Hematopoietic multipotent progenitor cell treated with erythropoietin and hydrocortisone succinate and interleukin-3 and kit ligand, for 17 days (in vitro differentiated cells): ENCODE results near the gene TMPRSS2.

Experiments used
- DNase-seq: peaks from one replicate; pipeline ENCODE4 v3.0.0-alpha.2; 2015; ENCODE audit warnings: low spot score

TMPRSS2 gene

DNA sequence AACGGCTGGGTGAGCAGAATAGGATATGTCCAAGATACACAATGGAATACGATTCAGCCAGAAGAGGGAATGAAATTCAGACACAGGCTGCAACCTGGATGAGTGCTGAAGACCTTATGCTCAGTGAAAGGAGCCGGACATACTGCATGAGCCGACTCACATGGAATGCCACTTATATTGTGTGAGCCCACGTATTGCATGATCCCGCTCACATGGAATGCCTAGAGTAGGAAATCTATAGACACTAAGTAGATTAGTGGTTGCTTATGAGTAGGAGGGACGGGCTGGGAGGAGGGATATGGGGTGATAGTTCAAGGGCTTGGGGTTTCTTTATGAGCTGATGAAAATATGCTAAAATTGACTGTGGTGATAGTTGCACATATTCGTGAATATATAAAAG is 26.8 kb downstream of the TMPRSS2 start:
- no peak for DNase-seq

DNA sequence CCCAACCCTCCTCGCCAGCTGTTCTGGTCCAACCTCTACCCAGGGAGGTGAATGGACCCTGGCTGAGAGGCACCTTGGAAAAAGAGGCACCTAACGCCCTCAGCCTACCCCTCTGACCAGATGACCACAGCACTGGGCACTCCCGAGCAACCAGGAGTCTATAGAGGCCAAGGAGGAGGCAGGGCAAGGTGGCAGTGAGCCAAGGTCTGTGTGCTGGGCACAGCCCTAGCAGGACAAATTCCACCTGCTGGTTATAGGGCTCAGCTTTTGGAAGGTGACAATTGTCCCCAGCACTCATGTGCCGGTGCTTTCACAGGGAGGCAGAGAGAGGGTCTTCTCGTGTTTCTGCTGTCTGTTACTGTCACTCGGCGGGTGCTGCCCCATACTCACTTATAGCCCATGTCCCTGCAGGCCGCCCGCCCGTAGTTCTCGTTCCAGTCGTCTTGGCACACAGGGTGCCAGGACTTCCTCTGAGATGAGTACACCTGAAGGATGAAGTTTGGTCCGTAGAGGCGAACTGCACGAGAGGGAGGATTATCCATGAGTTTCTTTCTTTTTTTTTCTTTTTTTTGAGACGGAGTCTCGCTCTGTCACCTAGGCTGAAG is 27.8 kb downstream of the TMPRSS2 start:
- no peak for DNase-seq

DNA sequence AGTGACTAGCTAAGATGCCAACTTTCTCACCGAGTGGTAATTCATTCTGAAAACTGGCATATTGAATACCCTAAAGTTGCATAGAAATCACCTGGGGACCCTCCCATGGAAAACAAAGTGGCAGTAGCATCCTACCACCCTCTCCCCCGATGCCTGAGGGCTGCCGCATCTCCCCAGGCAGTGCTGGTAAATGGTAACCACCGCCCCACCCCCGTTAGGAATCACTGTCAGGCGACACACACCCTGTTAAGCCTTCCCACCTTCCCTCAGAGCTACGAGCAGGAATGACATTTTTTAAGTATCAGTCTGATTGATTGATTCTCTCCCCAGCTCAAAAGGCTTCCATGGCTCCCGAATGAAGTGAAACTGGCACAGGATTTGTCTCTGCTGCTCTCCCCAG is 28.3 kb downstream of the TMPRSS2 start:
- no peak for DNase-seq

DNA sequence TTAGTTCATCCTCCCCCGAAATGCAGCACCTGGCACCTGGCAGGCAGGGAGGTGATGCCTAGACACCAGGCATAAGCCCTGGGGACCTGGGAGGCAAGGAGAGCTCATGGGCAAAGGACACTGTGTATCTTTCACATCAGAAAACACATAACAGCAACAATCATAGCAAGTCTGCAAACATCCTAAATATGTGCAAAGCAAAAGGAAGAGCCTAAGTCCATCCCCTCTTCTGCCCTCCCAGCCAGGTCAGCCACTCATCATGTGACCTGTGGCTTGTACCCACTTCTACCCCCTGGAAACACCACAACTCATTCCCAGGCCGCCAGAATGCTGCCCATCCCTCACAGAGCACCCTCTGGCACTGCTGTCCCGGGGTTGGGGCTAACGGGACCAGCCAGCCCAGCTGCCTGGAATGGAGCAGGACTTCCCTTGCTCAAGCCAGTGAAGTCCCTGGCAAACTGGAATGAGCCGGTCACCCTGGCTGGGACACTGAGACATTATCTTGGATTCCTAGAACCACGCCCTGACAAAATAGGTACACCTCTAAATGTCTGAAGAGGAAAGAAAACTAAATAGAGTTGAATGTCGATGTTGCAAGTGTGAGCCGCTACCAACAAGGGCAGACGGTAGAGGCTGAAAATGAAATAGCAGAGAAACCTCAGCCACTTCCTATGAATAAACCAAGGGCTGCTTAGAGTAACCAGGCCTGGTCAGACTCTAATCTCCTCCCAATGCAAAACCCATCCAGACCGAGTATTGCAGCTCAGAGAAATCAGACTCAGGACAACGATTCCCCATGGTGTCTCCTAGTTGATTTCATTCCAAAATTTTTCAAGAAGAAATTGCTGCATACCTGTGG is 29.4 kb downstream of the TMPRSS2 start:
- DNase-seq = no peak

DNA sequence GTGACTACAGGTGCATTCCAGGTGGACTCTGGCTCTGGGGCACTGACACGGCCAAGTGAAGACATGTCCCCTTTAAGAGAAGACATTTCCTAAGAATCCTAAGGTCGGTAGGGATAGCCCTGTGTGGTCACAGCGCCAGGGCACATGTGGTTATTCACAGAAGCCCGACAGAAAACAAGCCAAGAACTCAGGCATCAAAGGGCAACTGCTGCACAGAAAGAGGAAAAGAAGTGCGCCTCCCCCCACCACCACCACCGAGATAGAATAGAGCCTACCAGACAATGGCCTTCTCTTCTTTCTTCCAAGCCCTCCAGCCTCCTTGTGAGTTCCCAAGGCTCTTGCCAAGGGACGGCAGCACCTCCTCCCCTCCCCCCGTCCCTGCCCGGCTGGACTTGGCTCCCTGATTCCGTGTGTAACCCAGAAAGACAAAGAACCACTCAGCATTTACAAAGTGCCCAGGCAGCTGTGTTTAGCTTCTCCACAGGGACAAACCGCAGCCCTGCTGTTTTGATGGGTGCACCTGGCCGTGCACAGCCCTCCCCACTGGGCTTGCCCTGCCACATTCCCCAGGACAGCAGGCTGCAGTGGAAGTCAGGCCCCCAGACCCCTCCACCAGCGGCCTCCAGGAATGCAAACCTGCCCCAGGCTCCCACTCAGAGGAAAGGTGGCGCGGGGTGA is 30.2 kb downstream of the TMPRSS2 start:
- DNase-seq = no peak

DNA sequence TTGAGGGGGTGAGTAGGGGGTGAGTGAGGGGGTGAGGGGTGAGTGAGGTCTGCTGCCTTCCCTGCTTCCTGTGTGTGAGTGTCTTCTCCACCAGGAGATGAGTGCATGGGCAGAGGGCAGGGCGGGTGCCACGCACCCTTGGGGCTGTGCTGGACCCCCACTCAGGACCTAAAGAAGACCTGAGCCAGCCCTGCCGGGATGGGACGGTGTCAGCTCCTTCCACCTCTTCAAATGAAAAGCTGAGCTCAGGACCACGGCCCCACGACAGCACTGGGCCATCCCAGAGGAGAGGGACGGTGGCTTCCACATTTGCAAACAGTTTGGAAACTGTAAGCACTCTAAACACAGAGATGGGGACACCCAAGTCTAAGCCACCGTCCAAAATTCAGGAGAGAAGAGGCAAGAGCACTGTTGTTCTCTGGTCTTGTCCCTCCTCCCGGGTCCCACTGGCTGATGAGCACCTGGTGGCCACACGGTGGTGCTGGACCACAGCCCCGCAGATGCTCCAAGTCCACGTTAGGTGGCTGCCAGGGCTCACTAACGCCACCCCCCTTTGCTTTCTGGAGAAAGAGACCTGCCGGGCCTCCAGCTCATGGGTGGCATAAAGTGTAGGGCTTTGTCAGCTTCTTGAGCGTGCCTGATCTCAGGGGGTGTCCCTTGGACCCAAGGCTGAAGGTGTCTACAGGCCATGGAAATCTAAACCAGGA is 32.1 kb downstream of the TMPRSS2 start:
- DNase-seq = no peak

DNA sequence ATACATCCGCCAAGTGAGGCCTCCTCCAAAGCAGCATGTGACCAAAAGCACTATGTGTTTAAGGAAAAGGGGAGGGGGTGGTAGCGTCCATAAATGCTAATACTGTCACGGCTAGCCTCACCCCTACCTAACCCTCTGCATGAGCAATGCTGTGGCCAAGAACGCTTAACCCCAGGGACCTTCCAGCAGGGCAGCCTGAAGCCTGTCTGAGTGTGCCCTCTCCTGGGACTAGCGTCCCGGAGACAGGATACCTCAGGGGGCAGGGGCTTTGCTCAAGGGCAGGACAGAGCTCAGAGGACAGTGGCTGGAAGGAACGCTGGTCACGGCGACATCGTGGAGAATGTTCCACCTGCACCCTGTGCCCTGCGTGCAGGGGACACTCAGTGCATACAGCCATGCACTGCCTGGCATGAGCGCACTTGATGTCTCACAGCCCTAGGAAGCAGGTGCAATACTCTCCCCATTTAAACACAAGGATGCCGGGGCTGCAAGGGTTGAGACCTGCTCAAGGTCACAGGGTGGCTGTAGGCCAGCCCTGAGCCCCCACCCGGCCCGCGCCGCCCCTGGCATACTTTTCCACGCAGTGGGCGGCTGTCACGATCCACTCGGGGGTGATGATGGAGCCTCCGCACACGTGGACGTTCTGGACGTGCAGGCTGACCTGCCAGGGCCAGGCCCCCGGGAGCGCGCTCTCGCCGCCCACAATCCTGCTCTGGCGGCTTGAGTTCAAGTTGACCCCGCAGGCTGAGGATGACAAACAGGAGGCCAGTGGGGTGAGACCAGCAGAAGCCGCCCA is 35.0 kb downstream of the TMPRSS2 start:
- no peak for DNase-seq

DNA sequence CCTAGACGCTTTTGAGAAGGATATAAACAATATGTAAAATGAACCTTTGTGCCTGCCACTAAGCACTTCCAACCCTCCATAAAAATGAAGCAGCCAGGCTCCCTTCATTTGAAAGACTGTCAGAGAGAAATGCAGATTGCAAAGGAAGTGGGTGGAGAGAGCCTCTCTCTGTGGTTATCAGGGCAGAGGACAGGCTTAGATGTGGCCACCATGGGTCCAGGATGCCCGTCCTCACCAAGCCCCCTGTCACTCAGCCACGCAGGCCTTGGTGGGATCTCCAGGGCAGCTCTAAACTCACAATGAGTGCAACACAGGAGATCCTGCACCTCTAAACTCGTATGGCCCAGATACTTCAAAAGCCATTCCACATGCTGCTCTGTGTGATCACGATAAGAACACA is 37.9 kb downstream of the TMPRSS2 start:
- DNase-seq = no peak

DNA sequence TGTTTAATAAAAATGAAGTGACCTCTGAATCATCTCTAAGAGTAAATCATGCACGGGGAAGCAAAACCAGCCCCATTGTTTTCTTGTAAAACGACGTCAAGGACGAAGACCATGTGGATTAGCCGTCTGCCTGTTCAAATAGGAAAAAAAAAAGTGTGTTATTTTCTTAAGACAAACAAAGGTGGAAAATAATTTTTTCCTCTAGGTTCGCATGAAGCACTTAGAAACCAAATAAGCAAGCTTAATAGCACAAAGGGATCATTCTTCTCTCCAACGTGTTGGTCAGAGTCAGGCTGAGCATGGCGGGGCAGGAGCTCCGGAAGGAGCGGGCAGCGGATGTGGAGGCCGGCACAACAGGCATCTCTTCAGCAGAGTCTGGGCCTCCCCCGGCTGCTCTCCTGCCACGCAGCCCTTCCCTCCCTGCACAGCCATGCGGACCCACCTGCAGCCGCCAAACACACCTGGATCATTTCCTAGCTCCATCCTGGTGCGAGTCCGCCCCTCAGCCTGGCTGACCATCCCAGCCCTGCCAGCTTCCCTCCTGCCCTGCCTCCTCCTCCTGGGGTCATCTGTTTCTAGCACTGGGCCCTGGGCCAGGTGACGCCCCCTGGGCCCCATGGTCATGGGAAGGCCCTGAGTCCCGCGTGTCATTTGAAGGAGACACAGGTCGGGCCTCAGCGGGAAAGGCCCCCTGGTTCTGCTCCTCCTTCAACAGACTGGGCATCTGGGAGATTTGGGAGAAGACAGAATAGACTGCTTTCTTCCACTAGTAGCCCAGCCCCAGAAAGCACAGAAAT is 41.7 kb downstream of the TMPRSS2 start:
- DNase-seq = no peak

DNA sequence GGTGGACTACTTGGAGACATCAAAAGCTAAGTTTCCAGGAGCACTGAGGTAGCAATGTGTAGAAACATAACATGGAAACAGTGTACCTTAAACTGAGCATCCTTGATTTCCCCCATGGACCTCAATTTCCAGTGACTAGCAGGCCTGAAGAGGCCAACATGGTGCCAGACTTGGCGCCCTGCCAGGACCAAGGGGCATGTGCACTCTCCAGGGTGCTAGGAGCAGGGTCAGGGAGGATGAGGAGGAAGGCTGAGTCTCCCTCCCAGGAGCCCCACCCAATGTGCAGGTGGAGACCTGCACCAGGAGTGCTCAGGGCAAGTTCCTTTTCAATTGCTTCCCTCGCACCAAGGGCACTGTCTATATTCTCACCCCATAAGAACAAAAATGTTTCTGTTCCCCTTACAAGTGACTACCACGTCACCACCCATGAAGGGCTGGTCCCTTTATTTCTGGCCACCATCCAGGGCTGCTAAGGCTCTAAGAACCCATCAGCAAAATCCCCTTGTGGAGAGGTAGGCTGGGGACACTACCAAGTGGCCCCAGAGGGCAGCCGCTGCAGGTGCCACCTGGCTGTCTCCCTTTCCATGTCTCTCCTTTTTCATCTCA is 42.7 kb downstream of the TMPRSS2 start:
- DNase-seq = no peak

DNA sequence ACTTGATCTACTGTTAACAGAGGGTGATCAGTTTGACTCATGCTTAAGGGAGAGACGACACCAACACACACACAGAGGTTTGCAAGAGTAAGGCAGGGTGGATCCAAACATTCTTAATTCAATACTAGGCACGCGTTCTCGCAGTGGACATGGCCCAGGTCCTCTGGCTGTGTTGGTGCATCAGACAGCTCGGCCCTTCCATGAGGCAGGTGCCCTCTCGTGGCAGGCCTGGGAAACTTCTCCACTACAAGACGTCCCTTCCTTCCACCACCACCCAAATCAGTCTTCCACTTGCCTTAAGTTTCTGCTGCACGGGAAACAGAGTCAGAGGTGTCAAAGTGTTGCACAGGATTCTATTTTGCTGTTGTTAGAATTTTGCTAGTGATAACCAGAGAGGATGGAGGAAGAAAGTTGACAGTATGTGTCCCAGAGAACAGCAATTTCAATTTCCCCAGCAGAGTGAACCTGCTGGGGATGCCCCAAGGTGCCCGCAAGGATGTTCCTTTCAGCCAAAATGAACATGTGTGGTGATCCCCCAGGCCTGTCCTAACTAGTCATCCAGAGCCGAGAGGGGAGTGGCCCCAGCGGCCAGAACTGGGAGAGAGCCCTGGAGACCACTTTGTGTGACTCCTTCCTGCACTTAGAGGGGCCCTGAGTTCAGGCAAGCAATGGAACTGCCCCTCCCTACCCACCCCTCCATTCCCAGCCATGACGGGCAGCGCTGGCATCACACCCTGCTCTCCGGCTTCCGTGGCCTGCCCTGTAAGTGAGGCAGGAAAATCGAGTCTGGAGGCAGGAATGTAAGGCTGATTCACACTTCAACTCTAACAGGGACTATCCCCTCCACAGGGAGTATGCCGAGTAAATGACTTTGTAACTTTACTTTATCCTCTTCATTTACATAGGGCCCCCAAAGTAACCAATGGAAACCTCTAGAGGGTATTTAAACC is 47.1 kb downstream of the TMPRSS2 start:
- no peak for DNase-seq

DNA sequence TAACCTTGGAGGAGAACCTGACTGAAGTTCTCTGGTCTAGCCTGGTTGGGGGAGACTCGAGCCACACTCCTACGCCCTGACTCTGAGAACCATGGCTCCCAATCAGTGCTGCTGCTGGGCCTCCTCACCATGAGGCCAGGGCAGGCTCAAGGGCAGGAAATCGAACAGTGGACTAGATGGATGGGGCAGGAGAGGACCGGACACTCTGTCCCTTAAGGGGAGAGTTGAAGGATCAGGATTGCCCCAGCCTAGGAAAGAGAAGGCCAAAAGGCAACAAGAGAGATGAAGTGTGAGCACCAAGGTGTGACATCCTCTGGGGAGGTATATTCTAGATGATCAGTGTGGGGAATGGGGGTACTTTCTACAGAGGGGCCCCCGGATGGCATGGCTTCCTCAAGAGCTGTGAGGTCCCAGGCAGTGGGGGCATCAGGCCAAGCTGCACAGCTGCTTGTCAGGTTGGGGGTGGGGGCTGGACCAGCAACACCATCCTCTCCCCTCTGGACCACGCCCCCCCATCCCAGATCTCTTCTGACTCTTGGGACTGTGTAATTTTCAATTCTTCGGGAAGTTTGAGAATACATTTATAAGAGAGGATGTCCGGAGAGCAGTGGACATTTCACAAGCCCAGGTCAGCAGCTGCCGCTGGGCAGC is 47.9 kb downstream of the TMPRSS2 start:
- no peak for DNase-seq

DNA sequence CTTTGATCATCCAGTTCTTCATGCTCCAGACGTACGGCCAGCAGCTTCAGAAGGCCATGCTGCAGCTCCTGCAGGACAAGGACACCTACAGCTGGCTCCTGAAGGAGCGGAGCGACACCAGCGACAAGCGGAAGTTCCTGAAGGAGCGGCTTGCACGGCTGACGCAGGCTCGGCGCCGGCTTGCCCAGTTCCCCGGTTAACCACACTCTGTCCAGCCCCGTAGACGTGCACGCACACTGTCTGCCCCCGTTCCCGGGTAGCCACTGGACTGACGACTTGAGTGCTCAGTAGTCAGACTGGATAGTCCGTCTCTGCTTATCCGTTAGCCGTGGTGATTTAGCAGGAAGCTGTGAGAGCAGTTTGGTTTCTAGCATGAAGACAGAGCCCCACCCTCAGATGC is 49.4 kb downstream of the TMPRSS2 start:
- no peak for DNase-seq

DNA sequence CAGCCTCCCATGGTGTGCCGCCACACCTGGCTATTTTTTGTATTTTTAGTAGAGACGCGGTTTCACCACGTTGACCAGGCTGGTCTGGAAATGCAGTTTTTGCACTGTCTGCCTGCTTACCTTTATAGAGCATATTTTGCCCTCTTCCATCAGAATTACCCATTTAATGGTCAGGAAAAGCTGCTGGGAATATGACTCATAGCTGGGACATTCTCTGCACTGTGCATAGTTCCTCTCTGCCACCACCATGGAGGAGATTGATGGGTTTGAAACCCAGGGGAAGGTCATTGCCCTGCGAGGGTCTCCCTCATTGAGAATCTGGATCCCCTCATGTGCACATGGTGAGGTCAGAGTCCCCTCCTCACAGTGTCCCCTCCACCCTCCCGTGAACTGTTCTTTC is 49.8 kb downstream of the TMPRSS2 start:
- no peak for DNase-seq

DNA sequence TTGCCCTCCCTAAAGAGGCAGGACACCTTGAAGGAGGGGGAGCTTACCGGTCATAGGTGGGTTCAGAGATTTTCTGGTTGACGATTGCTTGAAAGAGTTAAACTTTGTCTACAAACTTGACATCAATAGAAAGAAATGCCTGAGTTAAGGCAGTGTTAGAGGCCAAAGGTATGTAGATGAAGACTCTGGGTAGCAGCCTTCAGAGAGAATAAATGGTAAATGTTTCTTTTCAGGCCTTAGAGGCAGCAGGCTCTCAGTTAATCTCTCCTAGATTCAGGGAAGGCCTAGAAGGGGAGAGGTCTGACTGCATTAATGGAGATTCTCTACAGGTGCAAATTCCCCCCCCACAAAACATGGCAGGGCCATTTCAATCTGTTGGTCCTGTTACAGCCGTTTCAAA is 54.2 kb downstream of the TMPRSS2 start:
- no peak for DNase-seq

DNA sequence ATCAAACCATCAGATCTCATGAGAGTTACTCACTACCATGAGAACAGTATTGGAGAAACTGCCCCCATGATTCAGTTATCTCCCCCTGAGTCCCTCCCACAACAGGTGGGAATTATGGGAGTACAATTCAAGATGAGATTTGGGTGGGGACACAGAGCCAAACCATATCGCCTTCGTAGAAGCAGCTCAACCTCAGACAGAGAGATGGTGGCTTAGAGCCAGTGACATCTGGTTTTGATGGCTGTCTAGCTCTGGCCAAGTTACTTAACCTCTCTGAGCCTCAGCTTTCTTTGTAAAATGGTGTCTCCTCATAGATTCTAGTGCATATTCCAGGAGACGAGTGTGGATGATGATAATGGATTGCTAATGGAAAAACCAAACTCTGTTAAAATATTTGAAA is 54.8 kb downstream of the TMPRSS2 start:
- no peak for DNase-seq

DNA sequence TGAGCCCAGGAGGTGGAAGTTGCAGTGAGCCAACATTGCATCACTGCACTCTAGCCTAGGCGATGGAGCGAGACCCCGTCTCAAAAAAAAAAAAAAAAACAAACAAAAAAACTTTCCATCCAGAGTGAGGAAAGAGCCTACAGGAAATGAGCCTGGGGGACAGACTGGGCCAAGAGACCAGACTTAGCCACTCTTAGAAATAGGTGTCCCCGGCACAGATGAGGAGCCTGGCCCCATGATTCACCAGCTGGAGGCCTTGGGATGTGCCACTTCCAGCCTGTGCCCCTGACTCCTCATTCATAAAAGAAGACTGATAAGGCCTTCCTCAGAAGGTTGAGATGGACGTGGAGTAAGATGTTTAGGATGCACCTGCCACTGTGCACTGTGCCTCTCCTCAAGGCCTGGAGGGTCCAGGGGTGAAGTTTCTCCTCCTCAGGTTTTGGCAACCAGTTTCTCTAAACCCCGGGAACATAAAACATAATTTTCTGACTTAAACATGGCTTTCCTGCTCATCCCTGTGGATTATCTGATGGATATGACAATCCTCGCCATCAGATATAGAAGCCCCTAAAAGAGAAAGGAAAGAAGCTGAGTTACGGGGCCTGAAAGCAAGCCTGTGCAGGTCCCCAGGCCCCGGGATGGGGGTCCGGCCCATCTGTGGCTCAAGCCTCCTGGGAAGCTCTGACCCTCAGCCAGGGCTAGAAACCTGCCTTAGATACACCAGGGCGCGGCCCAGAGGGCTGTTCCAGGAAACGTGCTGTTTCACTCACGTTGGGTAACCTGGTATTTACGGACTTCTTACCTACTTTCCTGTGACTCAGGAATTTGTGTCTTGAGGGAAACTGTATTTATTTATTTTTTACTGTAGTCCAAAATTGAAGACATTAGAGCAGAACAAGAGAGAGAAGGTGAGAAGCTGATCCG is 55.9 kb downstream of the TMPRSS2 start:
- no peak for DNase-seq

DNA sequence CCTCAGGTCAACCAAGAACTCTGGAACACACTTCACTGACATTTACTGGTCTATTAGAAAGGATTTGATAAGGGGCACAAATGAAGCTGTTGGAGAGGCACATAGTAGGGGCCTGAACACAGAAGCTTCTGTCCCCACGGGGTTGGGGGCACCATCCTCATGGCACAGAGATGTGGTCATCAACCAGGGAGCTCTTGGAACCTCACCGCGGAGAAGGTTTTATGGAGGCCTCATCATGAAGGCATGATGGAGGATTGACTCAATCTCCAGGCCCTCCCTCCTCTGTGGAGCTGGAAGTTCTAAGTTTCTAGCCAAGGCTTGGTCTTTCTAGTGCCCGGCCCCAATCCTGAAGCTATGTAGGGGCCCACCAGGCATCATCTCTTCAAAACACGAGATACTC is 58.3 kb downstream of the TMPRSS2 start:
- no peak for DNase-seq
